DOHH2 (cell line): ENCODE data around the gene KLK8.

Source experiments
- CTCF ChIP-seq: fragments of 200-600 bp; sonication (generic); IDR thresholded peaks from one replicate; pipeline ENCODE4 v1.5.1; 2014; ENCODE audit warnings: antibody characterized with exemption, mild to moderate bottlenecking, low read depth, low read length; ENCODE audit not compliant: poor library complexity, severe bottlenecking
- EZH2phosphoT487 ChIP-seq: fragments of 200-600 bp; sonication (generic); IDR thresholded peaks from 2 replicates; pipeline ENCODE4 v1.6.1; 2017; ENCODE audit warnings: borderline replicate concordance, mild to moderate bottlenecking, antibody characterized with exemption, low read length, moderate library complexity, mixed read lengths

GRCh38 chr19:51000426-51000825 is 978 bp downstream of the KLK8 start:
- TF ChIP-seq EZH2phosphoT487 (no peak), CTCF (no peak)
